Omental fat pad (tissue), 4 donors: Measurements from ENCODE around the gene FRMD4A. TPM values are rescaled to one million over a fixed set of nuclear protein-coding genes. Genes with fewer than 3 reads are reported as not detected.

Experiments
- ATAC-seq: fragments of 150-250 bp; one replicate; pipeline ENCODE4 v1.9.1; 2016; ENCODE audit warnings: mild to moderate bottlenecking, moderate library complexity; ENCODE audit not compliant: low FRiP score
- DNase-seq: peaks from one replicate; pipeline ENCODE4 v3.0.0-alpha.2; 2019; ENCODE audit warnings: low spot score
- total RNA-seq, 4 donors: library from RNA; depleted of rRNA; stranded (reverse); fragments of >200 nt; gene quantifications; one replicate each; pipeline ENCODE4 v1.1.0, GENCODE V29; 2016
- TF ChIP-seq, protein P1 (sequence below), 3 donors: fragments of 450-650 bp; IDR thresholded peaks; one replicate each; pipeline ENCODE4 v1.5.1; 2016 to 2017; ENCODE audit warnings: antibody characterized with exemption in 3 of 3, mild to moderate bottlenecking in 3 of 3, moderate library complexity in 2 of 3

The FRMD4A gene
- total RNA-seq, 4 donors from 2014 or later, result 66.8 to 119 (median 81.6) TPM

DNA sequence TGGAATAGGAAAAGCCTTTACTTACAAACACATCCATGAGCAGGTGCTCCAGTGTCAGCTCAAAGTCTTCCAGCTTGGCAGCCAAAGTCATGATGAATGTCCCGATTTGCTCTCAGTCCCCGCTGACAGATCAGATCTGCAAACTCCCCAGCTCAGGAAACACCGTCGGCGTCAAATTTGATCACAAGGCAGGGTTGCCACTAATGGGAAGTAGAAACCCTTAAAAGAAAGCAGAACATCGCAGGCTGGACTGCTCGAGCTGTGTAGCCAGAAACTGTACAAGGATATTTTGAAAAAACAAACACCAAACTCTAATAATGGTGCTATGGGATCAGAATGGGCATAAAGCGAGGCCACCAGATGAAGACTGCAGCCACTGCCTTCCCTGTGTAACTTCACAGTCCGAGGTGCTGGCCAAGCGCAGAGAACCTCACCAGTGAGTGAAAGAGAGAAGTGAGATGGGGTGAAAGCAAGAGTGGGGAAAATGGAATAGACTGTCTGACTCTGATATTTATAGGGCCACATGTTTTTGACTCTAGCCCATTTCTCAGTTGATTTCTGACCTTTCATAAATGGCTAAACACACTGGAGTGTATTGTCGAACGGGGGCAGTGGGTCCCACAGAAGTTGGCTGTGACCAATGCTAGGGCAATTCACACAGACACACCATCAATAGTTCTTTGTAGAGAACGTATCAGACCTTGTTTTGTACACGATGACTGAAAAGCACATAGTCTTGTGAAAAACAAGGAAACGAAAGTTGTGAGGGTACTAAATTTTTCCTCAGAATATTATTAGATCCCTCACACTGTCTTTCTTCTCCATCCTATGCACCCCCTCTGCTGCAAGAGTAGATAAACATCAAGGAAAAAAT is 306.2 kb downstream of the FRMD4A start:
- DNase-seq, result no peak
- ATAC-seq, result no peak
- TF ChIP-seq, protein P1, sequence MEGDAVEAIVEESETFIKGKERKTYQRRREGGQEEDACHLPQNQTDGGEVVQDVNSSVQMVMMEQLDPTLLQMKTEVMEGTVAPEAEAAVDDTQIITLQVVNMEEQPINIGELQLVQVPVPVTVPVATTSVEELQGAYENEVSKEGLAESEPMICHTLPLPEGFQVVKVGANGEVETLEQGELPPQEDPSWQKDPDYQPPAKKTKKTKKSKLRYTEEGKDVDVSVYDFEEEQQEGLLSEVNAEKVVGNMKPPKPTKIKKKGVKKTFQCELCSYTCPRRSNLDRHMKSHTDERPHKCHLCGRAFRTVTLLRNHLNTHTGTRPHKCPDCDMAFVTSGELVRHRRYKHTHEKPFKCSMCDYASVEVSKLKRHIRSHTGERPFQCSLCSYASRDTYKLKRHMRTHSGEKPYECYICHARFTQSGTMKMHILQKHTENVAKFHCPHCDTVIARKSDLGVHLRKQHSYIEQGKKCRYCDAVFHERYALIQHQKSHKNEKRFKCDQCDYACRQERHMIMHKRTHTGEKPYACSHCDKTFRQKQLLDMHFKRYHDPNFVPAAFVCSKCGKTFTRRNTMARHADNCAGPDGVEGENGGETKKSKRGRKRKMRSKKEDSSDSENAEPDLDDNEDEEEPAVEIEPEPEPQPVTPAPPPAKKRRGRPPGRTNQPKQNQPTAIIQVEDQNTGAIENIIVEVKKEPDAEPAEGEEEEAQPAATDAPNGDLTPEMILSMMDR (IDR thresholded peaks at IDR 0.05), result no peak

DNA sequence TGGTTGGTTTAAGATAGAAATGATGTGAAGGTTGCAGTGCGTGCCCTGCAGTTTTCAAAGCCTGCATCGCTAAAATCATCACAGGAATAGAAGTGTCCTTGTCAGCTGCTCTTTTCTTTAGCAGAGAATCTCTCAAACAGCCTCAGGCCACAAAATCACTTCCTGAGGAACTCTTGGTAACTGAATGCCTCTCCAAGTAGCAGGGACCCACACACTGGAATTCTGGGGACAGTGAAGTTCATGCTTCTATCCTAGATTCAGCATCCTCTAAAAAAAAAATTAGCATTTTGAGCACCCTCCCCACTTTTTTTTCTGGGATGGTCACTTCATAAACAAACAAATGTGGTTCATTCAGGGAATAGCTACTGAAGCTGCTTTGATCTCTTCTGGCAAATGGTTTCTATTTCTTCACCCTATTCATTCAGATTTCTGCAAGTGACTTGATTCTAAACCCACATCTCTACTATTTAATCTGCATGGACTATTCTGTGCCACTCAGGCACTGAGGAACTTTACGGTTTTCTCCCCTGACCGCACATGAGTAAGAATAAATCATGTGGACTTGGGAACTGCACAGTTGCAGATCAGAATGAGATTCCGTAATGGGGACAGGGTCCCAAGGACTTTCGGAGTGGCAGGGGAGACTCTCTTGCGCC is 306.9 kb downstream of the FRMD4A start:
- TF ChIP-seq, protein P1 (IDR thresholded peaks at IDR 0.05), result no peak
- no peak for DNase-seq
- ATAC-seq, result no peak

DNA sequence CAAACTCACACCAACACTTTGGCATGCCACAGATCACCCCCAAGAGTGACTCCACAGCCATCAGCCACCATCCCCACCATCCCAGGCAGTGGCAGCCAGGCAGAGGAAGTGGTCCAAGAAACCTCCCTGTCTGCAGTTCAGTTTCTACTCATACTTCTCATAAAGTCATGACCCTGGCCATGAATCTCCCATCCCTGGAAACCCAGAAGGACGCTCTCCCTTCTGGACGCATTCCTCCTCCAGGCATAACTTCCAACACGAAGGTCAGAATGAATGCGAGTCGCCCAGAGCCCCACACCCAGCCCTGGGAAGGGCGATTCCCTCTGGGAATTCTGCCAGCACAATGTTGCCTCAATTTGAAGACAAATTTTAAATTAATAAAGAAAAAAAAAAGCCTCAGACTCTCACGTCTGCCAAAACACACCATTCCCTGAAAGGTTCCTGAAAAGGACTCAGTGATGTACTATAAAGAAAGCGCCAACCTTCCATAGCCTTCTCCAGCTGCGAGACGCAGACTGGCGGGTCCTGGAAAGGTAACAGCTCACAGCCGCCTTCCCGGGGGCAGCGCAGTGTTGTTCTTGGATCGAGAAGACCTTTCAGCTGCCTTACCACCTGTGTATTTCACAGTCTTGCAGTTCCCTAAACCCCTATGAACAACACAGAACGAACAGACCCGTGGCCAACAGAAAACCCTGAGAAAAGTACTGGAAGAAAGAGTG is 307.6 kb downstream of the FRMD4A start:
- ATAC-seq, result no peak
- TF ChIP-seq, protein P1 (IDR thresholded peaks at IDR 0.05), result no peak
- no peak for DNase-seq

DNA sequence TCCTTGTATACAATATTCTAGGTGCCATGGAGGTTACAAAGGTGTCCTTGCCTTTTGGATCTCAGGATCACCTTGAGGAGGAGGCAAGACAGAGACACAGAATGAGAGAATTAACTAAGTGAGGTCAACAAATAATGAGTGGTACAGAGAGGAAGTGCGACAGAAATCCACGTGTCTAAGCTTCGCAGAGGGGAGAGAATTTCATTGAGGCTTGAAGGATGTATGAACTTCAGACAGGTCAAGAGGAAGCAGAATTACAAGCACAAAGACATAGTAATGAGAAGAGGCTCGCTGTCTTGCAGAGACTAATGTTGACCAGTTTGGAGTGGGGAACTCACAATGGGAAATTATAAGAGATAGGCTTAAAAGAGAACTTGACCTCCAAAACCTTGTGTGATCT is 308.7 kb downstream of the FRMD4A start:
- DNase-seq, result no peak
- TF ChIP-seq, protein P1 (IDR thresholded peaks at IDR 0.05), result no peak
- ATAC-seq, result no peak

DNA sequence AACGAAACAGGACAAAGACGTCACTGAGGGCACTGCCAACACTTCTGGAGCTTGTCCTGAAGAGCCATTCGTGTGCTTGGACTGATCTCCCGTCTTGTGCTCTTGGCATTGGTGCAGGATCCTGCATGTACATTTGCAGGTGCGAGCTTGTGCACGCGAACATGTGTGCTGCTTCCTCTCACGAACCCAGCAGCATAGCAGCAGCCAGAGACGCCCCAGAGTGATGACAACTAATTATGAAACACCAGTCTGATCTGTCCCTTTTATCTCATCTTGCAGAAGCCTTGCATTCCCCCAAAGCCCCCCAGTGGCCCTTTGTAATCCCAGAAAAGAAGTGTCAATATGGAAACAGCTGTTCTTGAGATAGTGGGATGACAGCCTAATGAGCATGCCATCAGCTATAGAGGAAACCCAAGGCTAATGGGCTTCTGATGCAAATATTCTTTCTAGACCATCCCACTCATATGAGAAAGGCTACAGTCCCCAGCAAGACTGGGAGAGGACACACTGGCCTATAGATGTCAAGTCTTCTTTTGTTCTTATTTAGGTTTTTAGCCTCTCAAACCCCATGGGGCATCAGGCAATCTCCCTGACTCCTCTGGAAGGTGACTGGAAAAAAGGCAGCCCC is 310.6 kb downstream of the FRMD4A start:
- TF ChIP-seq, protein P1 (IDR thresholded peaks at IDR 0.05), result no peak
- DNase-seq, result no peak
- ATAC-seq, result no peak

DNA sequence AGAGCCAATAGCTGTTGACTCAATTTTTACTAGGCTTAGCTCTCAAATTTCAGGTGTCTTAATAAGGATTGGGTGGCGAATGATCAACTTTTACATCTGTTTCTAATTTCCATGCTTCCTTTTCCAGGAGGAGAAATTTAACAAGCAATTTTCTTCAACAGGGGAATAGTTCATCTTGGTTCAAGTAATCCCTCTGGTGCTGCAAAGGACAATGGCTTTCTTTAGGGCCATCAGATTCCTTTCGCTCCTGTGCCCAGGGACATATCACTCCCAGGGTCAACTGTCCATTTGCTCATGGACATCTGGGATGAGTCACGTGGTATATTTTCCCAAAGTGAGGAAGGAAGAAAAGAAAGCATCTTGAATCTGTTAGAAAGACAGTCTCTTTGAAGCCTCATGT is 313.3 kb downstream of the FRMD4A start:
- TF ChIP-seq, protein P1 (IDR thresholded peaks at IDR 0.05), result no peak
- ATAC-seq (no peak), DNase-seq (no peak)
